GM21723 (cell line): Measurements from ENCODE around the gene KCNG3.

Experiments
- ATAC-seq: cut with Tn5 transposase; IDR thresholded peaks from one replicate; pipeline ENCODE4 v1.9.1; 2021; ENCODE audit warnings: mild to moderate bottlenecking, moderate library complexity; ENCODE audit not compliant: unreplicated experiment

KCNG3 gene, protein sequence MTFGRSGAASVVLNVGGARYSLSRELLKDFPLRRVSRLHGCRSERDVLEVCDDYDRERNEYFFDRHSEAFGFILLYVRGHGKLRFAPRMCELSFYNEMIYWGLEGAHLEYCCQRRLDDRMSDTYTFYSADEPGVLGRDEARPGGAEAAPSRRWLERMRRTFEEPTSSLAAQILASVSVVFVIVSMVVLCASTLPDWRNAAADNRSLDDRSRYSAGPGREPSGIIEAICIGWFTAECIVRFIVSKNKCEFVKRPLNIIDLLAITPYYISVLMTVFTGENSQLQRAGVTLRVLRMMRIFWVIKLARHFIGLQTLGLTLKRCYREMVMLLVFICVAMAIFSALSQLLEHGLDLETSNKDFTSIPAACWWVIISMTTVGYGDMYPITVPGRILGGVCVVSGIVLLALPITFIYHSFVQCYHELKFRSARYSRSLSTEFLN

DNA sequence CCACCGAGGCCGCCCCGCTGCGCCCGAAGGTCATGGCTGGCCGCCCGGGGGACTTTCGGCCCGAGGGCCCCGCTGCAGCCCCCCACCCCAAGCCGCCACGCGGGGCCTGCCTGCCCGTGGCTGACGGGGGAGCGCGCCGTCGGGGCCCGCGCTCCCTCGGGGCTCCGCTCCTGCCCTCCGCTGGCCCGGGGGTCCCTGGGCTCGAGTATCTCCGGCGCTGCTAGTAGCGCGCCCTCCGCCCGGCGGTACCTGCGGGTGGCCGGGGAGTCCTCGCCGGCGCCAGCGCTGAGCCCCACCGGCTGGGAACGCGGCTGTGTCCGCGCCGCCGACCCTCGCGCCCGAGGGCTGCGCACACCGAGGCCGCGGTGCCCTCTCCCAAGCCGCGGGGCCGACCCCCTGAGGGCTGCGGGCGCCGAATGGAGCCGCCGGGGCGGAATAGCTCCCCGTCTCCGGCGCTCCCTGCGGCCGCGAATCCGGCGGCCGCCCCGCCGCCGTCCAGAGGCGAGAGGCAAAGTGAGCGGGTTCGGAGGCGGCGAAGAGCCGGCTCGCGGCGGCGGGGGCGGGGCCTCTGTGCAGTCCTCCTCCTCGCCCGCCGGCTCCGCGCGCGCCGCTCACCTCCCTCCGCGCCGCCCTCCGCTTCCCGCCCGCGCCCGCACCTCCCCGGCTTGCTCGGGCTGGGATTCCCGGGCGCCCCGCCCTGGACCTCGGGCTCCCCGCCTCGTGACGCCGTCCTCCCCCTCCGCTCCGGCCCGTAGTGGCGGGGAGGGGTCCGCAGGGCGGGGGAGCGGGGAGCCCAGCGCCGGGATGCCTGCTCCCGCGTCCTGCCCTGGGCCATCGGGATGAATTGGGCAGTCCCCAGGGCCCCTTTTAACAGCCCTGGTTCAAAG is at the start of gene KCNG3:
KCNG3 (minus strand) TSS at position 515 of the 887 bp plus-strand sequence; CDS start at position 34, 481 bp downstream.
- peak; percentile 59 for ATAC-seq

DNA sequence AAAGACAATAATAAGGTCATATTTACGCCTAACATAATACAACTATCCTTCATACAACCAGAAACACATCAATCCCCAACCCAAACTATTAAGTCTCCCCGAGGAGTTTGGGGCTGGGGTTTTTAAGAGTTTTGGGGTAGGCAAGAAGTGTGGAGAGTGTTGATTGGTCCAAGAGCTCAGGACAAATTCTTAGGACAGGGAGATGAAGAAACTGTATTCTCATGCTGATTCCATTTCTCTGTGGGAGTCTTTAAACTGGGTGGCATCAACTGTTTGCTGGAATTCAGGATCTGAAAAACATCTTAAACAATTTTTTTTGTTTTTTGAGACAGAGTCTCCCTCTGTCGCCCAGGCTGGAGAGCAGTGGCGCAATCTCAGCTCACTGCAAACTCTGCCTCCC is 49.1 kb upstream of the KCNG3 start:
- no peak for ATAC-seq

DNA sequence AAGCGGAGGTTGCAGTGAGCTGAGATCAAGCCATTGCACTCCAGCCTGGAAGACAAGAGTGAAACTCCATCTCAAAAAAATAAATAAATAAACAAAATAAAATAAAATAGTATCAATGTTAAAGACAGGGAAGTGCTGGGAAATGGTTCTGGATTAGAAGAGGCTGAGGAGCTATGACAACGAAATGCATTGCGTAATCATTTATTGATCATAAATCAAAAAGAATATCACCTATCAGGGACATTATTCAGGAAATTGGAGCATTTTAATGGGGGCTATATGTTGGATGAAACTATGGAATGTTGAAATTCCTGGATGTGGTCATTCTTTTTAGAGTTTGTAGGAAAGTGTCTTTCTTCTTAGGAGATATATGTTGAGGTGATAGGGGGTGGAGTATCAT is 43.7 kb upstream of the KCNG3 start:
- no peak for ATAC-seq

DNA sequence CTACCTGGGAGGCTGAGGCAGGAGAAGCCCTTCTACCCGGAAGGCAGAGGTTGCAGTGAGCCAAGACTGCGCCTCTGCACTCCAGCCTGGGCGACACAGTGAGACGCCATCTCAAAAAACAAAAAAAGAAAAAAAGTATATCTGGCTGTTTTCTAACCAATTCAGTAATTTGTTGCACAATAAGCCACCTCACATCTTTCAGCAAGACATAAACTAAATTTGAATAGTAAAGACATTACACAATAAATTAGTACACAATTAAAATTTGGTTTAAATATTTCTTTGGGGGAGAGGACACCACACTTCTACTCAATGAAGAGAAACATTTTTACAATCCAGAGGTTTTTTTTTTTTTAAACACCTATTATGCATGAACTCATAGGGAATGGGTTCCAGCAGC is 38.6 kb upstream of the KCNG3 start:
- ATAC-seq = no peak

DNA sequence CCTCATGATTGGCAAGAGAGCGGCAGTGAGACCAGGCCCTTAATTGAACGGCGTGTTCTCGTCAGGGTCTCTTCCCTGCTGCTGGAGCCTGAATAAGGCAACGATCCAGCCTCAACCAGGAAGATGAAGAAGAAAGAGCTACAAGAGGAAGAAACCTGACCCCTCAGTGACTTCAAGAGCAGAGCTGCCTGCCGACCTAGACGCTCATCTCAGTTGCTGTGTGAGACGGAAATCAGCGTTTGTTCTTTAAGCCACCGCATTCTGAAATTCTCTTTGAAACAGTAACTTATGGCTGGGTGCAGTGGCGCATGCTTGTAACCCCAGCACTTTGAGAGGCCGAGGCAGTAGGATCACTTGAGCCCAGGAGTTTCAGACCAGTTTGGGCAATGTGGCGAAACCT is 29.6 kb upstream of the KCNG3 start:
- ATAC-seq = no peak

DNA sequence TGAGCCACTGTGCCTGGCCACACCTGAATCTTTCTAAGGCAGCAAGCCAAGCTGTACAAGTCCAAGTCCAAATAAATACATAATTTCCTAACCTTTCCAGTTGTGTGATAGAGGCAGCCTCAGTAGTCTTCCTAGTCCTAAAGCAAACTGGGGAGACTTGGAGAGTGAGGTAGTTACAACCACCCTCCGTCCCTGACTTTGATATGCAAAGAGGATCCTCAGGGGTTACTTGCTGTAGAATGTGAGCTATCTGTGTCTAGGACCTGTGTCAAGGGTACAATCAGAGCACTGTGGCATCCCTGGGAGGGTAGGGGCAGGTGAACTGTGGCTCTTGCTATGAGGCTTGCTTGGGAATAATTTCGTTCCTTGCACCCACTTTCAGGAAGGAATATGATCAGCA is 28.3 kb upstream of the KCNG3 start:
- no peak for ATAC-seq

DNA sequence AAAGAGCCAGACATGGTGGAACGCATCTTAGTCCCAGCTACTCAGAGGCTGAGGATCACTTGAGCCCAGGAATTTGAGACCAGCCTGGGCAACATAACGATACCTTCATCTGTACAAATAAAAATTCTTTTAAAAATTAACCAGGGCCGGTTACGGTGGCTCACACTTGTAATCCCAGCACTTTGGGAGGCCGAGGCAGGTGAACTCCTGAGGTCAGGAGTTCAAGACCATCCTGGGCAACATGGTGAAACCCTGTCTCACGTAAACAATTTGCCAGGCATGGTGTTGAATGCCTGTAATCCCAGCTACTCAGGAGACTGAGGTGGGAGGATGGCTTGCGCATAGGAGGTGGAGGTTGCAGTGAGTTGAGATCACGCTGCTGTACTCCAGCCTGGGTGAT is 25.8 kb upstream of the KCNG3 start:
- ATAC-seq = no peak

DNA sequence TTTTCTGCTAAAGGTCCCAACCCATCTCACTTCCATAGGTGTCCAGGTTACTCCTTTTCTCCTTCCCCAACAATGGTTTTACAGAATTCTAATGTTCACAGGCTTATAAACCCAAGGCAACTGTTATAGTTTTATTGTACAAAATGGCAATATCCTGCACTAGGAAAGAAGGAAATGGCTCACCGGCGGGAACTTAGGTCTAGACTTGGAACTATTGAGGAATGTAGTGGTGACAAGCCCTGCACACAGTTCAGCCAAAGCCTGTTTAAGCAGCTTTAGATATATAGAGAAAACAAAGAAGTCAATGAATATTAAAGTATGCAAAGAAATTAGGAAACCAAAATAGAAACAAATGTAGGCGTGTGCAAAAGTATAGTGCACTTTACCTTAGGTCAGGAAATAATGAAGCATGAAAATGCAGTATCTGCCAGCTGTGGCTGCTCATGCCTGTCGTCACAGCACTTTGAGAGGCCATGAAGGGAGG is 22.7 kb upstream of the KCNG3 start:
- no peak for ATAC-seq

DNA sequence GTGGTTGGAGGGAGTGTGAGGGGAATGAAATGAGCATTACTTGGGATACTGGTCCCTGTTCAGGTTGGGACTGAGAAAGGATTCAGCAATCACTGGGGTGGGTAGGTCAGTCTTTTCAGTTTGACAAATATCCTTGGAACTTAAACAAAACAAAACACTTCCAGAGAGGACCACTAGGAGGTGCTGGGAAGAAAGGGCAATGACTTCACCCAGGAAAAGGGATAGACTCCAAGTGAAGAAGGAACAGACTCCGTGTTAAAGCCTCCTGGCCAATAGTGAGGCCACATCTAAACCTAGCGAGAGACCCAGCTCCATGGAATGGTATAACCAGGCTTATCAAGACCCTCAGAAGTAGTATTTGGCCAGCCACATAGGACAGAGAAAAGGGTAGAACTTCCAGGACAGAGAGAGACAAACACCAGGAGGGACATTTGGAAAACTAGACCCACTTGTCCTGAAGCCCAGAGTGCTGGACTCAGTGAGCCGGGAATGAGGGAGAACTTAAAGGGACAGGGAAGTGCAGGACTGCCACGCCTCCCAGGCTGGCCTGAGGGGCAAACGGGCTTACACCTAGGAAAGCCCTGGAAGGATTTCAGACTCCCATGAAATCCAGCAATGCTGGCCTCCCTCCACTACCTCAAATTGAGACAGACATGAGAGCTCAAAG is 19.6 kb upstream of the KCNG3 start:
- no peak for ATAC-seq

DNA sequence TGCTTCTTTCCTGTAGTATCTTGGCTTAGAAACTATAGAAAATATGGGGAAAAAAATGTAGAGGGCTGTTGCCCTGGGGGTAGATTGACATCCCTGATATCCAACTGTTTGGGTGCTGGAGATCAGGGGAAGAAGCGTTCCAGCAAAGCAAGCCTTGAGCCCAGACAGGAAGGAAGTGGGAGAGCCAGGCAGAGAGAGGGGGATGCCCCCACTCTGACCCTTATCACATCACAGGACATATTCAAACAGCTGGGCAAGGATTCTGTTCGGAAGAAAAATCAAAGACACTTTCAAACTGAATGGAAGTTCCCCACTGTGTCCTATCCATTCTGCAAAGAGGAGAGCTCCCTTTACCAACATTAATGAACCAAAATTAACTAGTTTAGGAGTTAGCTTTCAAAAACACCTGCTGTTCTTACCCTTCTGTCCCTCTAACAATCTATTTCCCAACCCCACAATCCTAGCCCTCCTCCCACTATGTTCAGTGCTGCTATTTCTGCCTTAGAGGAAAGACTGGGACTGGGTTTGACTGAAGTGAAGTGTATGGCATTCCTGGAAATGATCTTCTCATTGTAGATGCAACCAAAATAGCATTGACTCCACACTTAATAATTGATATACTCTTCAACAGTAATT is 16.9 kb upstream of the KCNG3 start:
- no peak for ATAC-seq

DNA sequence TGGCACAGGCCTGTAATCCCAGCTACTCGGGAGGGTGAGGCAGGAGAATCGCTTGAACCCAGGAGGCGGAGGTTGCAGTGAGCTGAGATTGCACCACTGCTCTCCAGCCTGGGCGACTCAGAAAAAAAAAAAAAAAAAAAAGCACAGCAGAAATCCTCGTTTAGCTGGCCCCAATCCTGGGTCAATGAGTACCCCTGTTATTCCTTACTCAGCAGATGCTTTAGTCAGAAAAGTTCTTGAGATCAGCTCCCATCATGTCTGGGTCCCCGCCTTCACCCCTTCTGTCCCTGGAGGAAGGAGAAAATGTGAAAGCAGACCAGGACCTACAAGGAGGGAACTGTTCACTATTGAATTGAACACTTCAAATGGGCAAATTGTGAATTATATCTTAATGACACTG is 16.4 kb upstream of the KCNG3 start:
- no peak for ATAC-seq

DNA sequence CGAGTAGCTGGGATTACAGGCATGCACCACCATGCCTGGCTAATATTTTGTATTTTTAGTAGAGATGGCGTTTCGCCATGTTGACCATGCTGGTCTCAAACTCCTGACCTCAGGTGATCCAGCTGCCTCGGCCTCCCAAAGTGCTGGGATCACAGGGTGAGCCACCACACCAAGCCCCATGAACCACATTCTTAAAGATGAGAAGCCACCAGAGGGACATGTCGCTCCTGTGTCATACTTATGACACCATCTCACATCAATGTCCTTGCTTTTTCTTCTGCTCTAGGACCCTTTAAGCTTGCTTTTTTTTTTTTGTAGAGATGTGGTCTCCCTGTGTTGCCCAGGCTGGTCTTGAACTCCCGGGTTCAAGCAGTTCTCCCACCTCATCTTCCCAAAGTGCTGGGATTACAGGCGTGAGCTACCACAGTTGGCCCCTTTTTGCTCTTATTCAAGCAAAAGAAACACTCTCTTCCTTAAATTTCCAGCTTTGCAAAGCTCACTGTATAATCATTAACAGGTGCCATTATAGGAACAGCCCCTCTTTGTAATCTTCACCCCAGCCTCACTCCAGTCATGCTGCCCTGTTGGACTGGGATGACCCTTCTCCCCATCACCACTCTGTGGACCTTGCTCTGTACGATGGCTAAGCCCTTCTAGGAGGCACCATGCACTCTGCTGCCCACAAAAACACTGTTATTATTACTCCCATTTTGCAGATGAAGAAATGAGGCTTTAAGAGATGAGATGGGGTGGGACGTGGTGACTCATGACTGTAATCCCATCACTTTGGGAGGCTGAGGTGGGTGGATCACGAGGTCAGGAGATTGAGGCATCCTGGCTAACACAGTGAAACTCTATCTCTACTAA is 10.8 kb upstream of the KCNG3 start:
- no peak for ATAC-seq

DNA sequence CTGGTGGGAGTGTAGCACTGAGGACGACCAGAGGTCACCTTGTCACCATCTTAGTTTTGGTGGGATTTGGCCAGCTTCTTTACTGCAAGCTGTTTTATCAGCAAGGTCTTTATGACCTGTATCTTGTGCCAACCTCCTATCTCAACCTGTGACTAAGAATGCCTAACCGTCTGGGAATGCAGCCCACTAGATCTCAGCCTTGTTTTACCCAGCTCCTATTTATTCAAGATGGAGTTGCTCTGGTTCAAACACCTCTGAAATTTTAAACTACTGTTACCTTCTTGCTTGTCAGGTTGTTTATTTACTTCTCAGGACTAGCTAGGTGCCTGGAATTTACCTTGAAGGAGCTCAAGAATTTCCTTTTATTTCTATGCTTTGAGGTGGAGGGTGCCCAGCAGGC is 9.5 kb upstream of the KCNG3 start:
- ATAC-seq = no peak

DNA sequence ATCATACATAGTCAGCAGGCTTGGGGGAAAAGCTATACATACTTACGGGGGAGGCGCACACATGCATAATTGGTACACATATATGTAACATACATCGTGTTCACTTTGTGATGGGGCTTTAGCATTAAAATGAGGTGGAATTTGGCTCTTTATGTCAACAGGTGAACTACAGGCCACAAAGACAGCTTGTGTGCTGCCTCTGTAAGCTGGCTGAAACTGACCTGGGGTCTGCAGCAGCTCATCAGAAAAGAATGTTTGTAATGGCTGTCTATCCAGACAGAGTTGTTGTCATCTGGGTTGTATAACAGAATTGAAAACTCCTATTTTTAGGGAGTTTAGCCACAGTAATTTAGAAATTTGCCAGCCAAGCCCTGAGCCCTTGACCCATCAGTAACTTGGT is 4.7 kb upstream of the KCNG3 start:
- no peak for ATAC-seq

DNA sequence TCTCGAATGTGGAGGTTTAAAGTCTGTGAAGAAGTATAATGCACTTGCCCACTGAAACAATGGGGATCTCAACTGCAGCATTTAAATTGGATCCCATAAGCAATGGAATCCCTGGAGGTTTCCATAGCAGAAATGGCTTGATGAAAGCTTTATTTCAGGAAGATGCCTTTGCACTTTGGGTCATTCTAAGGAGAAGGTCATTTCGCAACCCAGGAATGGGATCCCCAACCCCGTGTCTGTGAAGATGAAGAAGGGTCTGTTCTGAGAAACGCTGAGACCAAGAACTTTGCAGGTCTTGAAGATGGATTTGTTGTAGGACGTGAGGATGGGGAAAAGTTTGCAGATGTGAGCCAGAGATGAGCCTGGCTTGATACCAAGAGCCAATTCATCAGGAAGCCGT is 1.8 kb upstream of the KCNG3 start:
- ATAC-seq = no peak

DNA sequence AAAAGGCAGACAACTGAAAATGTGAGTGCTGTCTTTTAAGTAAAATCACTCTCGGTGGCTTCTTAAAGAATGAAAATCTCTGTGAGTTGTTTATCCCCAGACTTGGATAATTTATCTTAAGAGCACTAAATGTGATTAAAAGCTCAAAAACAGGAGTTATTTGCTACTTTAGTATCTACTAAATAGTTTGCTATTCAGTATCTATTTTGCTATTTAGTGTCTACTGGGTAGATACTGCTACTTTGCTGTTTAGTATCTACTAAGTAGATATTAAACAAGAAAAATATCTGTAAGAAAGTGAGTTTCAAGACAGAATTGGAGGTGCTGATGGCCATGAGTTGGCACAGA is 1.4 kb upstream of the KCNG3 start:
- no peak for ATAC-seq

DNA sequence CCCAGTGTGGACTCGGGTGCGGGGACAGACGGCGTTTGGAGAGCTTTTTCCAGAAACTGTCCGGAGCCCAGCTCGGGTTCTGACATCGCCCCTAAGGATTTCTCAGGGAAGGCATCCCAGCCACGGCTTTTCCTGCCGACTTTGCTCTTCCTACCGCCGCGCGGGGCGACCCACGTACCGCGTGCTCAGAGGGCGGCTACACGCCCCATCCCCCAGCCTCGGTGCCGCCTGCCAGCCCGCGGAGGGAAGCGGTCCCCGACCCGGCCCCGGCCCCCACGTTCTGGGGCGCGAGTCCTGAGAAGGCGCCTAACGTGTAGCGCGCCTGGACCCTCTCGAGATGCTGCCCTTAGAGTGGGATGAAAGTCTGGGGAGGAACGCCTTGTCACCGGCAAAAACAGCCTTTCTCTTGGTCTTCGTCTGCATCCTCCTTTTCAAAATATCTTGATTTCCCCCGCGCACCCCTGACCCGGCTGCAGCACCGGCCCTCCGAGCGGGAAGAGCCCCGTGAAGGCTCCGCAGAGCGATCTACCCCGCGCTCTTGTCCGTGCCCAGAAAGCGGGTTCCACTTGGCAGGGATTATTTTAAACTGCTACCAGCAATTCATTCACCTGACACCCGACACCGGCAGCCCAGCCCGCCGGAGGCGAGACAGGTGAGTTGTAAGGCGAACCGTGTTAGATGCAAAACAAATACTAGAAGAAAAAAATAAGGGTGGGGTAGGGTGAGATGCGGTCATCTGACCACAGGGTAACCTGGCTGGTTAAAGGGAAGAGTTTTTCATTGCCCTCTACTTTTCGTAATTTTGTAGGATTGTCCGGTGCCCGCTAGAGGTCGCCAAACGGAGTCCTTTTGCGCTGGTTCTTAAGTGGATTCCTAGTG is 812 bp upstream of the KCNG3 start:
- peak; percentile 64 for ATAC-seq

DNA sequence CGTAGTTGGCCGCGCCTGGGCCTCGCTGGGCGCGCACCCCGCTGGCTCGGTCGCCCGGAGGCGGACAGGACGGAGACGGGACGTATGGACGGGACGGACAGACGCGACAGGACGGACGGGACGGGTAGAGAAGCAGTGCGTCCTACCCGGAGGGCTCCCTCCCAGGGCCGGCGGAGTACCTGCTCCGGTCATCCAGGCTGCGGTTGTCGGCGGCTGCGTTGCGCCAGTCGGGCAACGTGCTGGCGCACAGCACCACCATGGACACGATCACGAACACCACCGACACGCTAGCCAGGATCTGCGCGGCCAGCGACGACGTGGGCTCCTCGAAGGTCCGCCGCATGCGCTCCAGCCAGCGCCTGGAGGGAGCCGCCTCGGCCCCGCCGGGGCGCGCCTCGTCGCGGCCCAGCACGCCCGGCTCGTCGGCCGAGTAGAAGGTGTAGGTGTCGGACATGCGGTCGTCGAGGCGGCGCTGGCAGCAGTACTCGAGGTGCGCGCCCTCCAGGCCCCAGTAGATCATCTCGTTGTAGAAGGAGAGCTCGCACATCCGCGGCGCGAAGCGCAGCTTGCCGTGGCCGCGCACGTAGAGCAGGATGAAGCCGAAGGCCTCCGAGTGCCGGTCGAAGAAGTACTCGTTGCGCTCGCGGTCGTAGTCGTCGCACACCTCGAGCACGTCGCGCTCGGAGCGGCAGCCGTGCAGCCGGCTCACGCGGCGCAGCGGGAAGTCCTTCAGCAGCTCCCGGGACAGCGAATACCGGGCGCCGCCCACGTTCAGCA is 903 bp downstream of the KCNG3 start:
- no peak for ATAC-seq
